Stimulated activated naive B cell treated with anti-CD40 and anti-IgM and Interleukin-4, amounts not matched to agents 10 μg/mL and 1 μg/mL and 100 μg/mL, for 72 hours (primary cell): ENCODE results near the gene PPP3R1.
A peak's percentile ranks its signal among the peaks of the same experiment; 100 is the strongest.

Experiments used
- ATAC-seq, 2 donors: fragments of 150-1000 bp; cut with Tn5 transposase; replicated peaks; 2 replicates each; pipeline ENCODE4 v1.10.0; 2021; ENCODE audit warnings: moderate library complexity in 1 of 2
- DNase-seq: peaks from one replicate; pipeline ENCODE4 v3.0.0; 2021
- H3K27ac Mint-ChIP-seq: one replicate; pipeline ENCODE4 v1.8.0; 2022; ENCODE audit warnings: mild to moderate bottlenecking, mixed read lengths
- H3K27me3 Mint-ChIP-seq, 2 donors: one replicate each; pipeline ENCODE4 v1.8.0; 2022; ENCODE audit warnings: mixed read lengths in 2 of 2
- H3K36me3 Mint-ChIP-seq, 2 donors: one replicate each; pipeline ENCODE4 v1.8.0; 2022; ENCODE audit warnings: mixed read lengths in 2 of 2, mild to moderate bottlenecking in 1 of 2
- H3K4me1 Mint-ChIP-seq, 2 donors: one replicate each; pipeline ENCODE4 v1.8.0; 2022; ENCODE audit warnings: mixed read lengths in 2 of 2, mild to moderate bottlenecking in 1 of 2
- H3K4me3 Mint-ChIP-seq, 2 donors: one replicate each; pipeline ENCODE4 v1.8.0; 2022; ENCODE audit warnings: mild to moderate bottlenecking in 2 of 2, mixed read lengths in 2 of 2, moderate library complexity in 1 of 2
- H3K9me3 Mint-ChIP-seq, 2 donors: one replicate each; pipeline ENCODE4 v1.8.0; 2022; ENCODE audit warnings: mixed read lengths in 2 of 2, mild to moderate bottlenecking in 1 of 2

Gene PPP3R1

GRCh38 chr2:68152681-68153347, 99.5 kb downstream of the PPP3R1 start:
- Mint-ChIP-seq H3K4me3 (peak overlapping the region in 1 of 2 donors; percentile 25), H3K27ac (peak overlapping the region; percentile 25), H3K36me3 (peaks cover 11% of the 10 kb centered on the region in 2 donors), H3K27me3 (no peaks in the 10 kb centered on the region), H3K9me3 (no peaks in the 10 kb centered on the region), H3K4me1 (peaks cover 21 to 34% of the 10 kb centered on the region in 2 donors)
- ATAC-seq = no peak
- DNase-seq = no peak

GRCh38 chr2:68151037-68151436, 101.3 kb downstream of the PPP3R1 start:
- Mint-ChIP-seq H3K27ac (no peak overlapping the region), H3K36me3 (peaks cover 9% of the 10 kb centered on the region in 2 donors), H3K4me3 (no peak overlapping the region), H3K27me3 (no peaks in the 10 kb centered on the region), H3K9me3 (no peaks in the 10 kb centered on the region), H3K4me1 (peaks cover 13 to 24% of the 10 kb centered on the region in 2 donors)
- ATAC-seq (no peak), DNase-seq (no peak)

- peaks cover 0 to 1% of the 10 kb centered on the region in 2 donors for H3K4me1 Mint-ChIP-seq
- H3K4me3 Mint-ChIP-seq = no peak overlapping the region
- no peaks in the 10 kb centered on the region for H3K9me3 Mint-ChIP-seq
- no peak for DNase-seq
- no peak for ATAC-seq
- no peaks in the 10 kb centered on the region for H3K27me3 Mint-ChIP-seq
- H3K36me3 Mint-ChIP-seq = peaks cover 11 to 30% of the 10 kb centered on the region in 2 donors
- no peak overlapping the region for H3K27ac Mint-ChIP-seq
Observed at GRCh38 chr2:68141875-68142274, 110.5 kb downstream of the PPP3R1 start.

- no peaks in the 10 kb centered on the region for H3K9me3 Mint-ChIP-seq
- no peak overlapping the region for H3K27ac Mint-ChIP-seq
- ATAC-seq (no peak), DNase-seq (no peak)
- peaks cover 0 to 3% of the 10 kb centered on the region in 2 donors for H3K4me1 Mint-ChIP-seq
- H3K4me3 Mint-ChIP-seq = no peak overlapping the region
- H3K27me3 Mint-ChIP-seq = no peaks in the 10 kb centered on the region
- H3K36me3 Mint-ChIP-seq = peaks cover 28 to 38% of the 10 kb centered on the region in 2 donors
Observed at GRCh38 chr2:68135448-68136320, 116.6 kb downstream of the PPP3R1 start.

- Mint-ChIP-seq H3K27ac (no peak overlapping the region), H3K4me1 (peaks cover 0 to 3% of the 10 kb centered on the region in 2 donors), H3K4me3 (no peak overlapping the region), H3K27me3 (no peaks in the 10 kb centered on the region), H3K9me3 (no peaks in the 10 kb centered on the region), H3K36me3 (peaks cover 26 to 36% of the 10 kb centered on the region in 2 donors)
- ATAC-seq = no peak
- no peak for DNase-seq
Observed at GRCh38 chr2:68134554-68134953, 117.8 kb downstream of the PPP3R1 start.

- no peak overlapping the region for H3K4me3 Mint-ChIP-seq
- ATAC-seq (no peak), DNase-seq (no peak)
- H3K36me3 Mint-ChIP-seq = peaks cover 24 to 34% of the 10 kb centered on the region in 2 donors
- H3K27ac Mint-ChIP-seq = no peak overlapping the region
- no peaks in the 10 kb centered on the region for H3K27me3 Mint-ChIP-seq
- H3K9me3 Mint-ChIP-seq = no peaks in the 10 kb centered on the region
- H3K4me1 Mint-ChIP-seq = peaks cover 0 to 2% of the 10 kb centered on the region in 2 donors
Observed at GRCh38 chr2:68134120-68134519, 118.2 kb downstream of the PPP3R1 start.
